Epithelial cell of prostate (primary cell): Measurements from ENCODE around the gene GDF11.

Experiments
- DNase-seq: peaks from one replicate; pipeline ENCODE4 v3.0.0-alpha.2; 2011; ENCODE audit warnings: low read depth, low spot score
- H3K27ac ChIP-seq: fragments of 450-650 bp; 2 replicates; pipeline ENCODE4 v1.5.1; 2017; ENCODE audit warnings: mild to moderate bottlenecking

GDF11 gene

GRCh38 chr12:55771736-55772135 is 28.8 kb downstream of the GDF11 start:
- no peak for DNase-seq
- H3K27ac ChIP-seq = no peak overlapping the region

DNA sequence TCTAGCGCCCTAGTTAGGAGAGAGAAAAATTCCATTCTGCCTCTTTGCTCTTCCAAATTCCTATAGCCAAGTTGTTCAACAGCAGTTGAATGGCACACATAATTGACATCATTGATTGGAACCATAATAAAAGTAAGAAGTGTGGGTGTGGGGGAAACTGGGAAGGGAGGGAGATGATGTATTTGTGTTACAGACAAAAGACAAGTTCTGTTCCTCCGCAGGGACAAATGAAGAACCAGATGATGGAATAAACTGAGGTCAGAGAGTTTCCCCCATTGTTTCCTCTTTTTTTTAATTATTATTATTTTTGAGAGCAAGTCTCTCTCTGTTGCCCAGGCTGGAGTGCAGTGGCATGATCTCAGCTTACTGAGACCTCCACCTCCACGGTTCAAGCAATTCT is 34.9 kb downstream of the GDF11 start:
- no peak overlapping the region for H3K27ac ChIP-seq
- DNase-seq = no peak

- no peak overlapping the region for H3K27ac ChIP-seq
- DNase-seq = no peak
These were observed 37.8 kb downstream of the GDF11 start for GRCh38 chr12:55780685-55781084.

- H3K27ac ChIP-seq = no peak overlapping the region
- no peak for DNase-seq
These were observed 45.6 kb downstream of the GDF11 start for GRCh38 chr12:55788546-55788945.

- no peak for DNase-seq
- no peak overlapping the region for H3K27ac ChIP-seq
These were observed 46.2 kb downstream of the GDF11 start for GRCh38 chr12:55789171-55789570.

DNA sequence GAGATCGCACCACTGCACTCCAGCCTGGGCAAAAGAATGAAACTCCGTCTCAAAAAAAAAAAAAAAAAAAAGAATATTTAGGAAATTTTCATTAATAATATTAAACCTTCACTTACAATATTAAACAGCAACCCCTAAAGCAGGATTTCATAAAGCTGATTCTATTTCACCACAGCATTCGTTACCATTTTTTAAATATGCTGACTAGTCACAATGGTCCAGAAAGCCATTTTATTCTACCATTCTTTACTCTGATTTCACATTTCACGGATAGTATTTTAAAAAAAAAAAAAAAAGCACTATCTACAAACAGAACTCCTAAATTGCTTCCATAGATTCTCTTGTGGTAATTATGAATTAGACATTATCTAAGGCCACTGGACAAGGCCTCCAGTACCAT is 47.0 kb downstream of the GDF11 start:
- no peak overlapping the region for H3K27ac ChIP-seq
- DNase-seq = no peak

- H3K27ac ChIP-seq = no peak overlapping the region
- DNase-seq = no peak
These were observed 53.0 kb downstream of the GDF11 start for GRCh38 chr12:55795950-55796349.

DNA sequence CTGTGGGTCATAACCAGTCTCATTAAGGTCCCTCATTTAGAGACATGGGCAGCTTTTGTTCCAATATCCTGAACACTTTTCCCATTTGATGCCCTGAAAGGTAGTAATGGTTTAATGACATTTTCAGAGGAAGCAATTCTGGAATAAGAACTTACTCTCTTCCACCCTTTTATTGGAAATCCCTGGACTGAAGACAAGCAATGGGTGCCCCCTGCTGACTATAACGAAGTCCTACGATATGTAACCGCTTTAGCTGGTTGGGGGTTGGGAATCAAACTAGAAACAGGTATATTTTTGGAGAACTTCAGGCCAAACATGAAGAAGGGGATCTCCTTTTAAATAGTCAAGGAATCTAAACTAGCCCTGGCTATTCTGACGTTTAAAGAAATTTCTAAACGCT is 54.1 kb downstream of the GDF11 start:
- DNase-seq = no peak
- H3K27ac ChIP-seq = no peak overlapping the region

- no peak for DNase-seq
- H3K27ac ChIP-seq = no peak overlapping the region
These were observed 54.6 kb downstream of the GDF11 start for GRCh38 chr12:55797550-55797949.
